Femur (tissue), 1 donor: ENCODE measurements around the gene PPP1R13B.
A peak's percentile ranks its signal among the peaks of the same experiment; 100 is the strongest.

Experiments used
- DNase-seq: peaks from one replicate; pipeline ENCODE4 v3.0.0-alpha.2; 2017

The PPP1R13B gene

GRCh38 chr14:103708750-103709187 lies 138.6 kb downstream of the PPP1R13B start:
- DNase-seq = no peak

DNA sequence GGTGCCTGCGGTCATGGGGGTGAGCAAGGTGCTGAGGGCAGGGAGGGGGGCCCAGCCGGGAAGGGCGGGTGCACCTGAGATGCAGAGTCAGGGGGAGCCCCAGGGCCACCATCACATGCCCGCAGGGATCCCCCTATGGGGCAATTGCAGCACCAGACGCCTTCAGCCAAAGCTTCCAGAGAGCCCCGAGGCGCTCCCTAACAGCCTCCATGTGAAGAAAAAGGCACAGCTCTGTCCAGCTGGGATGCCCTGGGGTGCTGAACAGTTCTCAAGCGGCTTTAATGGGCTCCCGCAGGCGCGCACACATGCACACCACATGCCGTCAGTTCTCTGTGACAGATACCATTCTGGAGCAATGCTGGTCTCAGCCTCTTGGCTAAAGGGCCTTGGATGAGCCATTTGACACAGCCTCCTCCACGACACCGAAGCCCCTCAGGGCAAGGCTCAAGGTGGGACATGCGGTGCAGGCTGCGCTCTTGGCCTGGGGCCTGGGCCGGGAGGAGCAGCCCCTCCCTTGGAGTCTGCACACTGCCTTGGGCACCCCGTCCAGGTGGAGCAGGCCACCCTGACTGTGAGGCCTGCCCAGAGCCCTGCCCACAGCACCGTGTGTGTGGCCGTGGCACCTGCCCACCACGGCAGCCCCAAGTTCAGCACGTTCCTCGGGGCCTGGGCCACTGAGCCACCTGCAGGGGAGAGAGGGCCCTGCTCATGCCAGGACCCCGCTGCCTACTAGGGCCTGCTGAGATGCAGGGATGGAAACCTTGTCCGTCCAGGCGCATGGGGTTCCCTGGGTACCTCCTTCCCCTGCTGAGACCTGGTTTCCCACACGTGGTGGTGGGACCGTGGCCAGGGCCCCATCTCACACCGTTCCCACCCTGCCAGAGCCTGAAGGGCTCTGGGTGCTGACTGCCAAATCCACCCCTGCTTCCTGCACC lies 139.8 kb downstream of the PPP1R13B start:
- no peak for DNase-seq

GRCh38 chr14:103706551-103707328 lies 140.6 kb downstream of the PPP1R13B start:
- DNase-seq = no peak

- DNase-seq = no peak
Observed at GRCh38 chr14:103705504-103706284, 141.7 kb downstream of the PPP1R13B start.

DNA sequence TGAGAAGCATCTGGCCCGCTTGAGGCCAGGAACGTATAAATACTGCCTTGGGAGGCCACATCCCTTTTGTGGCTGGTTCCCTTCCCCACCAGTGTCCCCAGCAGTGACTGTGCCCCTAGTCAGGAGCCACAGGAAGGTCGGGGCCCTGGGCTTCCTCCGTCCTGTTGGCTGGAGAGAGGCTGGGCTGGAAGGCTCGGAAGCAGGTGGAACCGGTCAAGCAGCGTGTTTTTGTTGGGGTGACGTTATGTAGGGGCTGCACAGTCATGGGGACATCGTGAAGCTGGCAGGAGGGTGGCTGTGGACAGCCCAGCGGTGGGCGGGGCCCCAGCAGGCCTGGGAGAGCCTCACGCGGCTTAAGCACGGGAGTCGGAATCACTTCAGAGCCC lies 142.3 kb downstream of the PPP1R13B start:
- no peak for DNase-seq

GRCh38 chr14:103704708-103705107 lies 142.7 kb downstream of the PPP1R13B start:
- no peak for DNase-seq

DNA sequence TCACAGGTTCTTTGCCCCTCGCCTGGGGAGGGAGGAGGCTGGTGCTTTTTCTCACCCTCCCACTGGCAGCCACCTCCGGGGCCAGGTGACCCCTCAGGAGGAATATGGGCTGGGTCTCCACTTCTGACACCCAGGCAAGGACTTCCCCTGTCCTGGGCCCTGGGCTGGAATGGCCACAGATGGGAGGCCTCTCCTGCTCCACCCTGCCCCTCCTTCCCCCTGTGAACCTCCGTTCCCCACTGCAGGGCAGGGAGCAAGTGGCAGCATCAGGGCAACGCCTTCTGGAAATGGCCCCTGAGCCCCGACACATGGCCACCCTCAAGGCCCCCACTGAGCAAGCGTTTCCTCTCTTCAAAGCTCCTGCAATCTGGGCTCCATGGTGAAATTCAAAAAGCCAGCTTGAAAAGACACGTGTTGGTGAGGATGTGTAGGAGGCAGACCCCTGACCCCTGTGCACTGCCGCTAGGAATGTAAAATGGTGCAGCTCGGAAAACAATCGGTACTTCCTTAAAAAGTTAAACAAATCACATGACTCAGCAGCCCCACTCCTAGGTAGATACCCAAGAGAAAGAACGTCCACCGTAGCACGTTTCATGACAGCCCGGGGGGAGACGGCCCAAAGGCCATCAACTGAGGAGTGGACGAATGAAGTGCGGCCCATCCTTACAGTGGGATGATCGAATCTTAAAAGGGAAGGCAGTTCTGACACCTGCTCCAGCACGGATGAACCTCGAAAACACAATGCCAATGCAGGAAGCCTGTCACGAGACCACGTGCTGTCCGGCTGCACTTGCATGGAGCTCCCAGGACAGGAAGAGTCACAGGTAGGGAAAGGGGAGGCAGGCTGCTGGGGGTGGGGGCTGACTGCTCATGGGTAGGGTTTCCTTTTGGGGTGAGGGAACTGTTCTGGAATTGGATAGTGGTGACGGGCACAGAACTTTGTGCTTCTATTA lies 143.7 kb downstream of the PPP1R13B start:
- DNase-seq = no peak

DNA sequence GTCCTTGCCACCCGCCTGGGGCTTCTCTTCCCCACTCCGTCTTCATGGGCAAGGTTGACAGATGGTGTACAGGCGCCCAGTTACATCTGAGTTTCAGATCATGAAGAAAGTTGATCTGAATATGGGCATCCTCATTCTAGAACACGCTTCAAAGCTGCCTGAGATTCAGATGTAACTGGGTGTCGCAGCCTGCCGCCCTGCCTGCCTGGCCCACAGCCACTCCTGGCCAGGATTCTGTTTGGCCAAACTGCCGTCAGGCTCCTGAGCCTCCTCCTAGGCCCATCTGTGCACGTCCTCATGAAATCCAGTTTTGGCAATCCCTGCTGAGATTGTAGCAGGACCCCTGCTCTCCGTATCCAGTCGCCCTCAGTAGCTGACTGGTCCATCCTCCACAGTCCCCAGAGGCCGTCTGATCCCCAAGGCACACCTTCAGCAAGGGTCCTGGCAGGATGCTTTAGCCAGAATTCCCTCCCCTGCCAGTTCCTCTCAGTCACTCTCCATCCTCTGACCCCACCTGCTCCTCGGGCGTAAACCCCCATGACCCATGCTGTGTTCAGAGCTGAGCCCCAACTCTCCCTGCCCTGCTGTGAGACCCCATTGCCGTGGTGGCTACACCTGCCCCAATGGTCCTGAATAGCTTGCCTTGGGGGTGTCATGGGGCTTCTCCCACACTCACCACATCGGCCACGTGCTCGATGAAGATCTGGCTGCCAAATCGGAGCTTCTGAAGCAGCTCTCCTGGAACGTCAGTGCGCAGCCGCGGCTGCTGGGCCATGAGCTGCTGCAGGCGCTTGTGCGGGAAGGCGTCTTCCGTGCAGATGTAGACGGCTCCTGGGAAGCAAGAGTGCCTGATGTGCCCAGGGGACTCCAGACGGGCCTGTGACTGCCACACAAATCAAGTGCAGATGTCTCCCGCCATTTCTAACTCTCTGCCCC lies 144.6 kb downstream of the PPP1R13B start:
- no peak for DNase-seq

DNA sequence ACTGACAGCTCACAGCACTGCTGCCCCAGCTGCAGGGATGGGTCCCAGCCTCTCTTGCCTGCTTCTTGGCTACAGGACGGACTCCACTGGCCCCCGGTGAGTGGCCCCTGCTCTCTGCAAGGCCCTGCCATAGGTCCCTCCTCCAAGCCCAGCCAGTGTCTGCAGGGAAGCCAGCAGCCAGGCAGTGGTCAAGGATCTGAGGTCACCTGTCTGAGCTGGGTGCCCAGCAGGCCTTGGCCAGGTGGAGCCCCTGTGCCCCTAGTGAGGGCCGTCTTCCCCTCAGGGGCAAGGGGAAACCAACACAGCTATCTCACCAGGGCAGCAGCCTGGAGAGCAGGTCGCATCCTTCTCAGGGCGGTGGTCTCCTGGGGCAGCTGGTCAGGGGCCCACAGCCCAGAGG lies 145.3 kb downstream of the PPP1R13B start:
- DNase-seq = no peak

GRCh38 chr14:103700753-103701490 lies 146.5 kb downstream of the PPP1R13B start:
- no peak for DNase-seq

- no peak for DNase-seq
Observed at GRCh38 chr14:103699901-103700752, 147.2 kb downstream of the PPP1R13B start.

GRCh38 chr14:103699261-103699661 lies 148.1 kb downstream of the PPP1R13B start:
- no peak for DNase-seq

GRCh38 chr14:103698380-103699260 lies 148.8 kb downstream of the PPP1R13B start:
- no peak for DNase-seq

DNA sequence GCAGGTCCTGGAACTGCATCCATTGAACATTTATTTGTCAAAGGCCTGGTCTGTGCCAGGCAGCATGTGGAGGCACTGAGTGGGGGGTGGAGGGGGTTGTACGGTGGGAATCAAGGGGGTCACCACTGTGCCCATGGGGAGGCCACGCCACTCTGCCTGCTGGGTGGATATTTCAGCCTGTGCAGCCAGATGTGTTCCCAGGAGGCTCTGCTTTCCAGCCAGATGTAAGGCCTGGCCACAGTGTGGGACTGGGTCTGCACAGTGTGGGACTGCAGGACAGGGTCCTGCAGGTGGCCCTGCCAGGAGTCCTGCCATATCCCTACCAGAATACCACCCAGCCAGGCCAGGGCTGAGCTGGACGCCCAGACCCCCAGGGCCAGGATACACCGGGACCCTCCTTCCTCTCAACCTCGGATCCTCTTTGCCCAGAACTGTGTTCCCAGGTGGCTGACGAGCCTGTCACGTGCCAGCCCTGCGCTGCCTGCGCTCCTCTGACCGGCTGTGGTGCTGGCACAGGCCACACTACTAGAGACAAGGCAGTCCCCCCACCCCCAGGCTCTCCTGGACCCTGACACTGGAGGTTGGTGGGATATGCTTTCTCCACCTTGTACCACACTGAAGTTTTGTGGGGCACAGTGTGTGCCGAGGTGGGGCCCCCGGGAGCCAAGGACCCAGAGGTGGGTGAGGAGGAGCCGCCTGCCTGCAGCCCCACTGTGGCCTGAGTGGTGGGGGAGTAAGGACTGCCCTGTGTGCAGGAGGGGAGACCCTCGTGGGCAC lies 149.6 kb downstream of the PPP1R13B start:
- no peak for DNase-seq

DNA sequence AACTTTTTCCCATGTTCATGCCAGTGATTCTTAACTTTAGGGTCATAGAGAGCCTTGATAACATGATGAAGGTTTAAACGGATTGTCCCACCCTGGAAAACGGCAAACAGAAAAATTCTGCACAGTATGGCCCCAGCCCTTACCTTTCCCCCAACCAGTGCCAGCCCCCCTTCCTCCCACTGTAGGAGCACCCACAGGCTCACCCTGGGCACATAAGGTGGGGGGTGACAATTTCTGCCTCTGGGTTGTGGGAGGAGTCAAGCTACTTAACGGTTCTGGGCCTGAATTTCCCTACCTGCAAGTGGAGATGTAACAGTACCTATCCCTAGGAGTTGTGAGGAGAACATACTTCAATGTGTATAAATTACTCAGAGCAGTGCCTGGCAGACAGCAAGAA lies 150.2 kb downstream of the PPP1R13B start:
- DNase-seq = no peak

DNA sequence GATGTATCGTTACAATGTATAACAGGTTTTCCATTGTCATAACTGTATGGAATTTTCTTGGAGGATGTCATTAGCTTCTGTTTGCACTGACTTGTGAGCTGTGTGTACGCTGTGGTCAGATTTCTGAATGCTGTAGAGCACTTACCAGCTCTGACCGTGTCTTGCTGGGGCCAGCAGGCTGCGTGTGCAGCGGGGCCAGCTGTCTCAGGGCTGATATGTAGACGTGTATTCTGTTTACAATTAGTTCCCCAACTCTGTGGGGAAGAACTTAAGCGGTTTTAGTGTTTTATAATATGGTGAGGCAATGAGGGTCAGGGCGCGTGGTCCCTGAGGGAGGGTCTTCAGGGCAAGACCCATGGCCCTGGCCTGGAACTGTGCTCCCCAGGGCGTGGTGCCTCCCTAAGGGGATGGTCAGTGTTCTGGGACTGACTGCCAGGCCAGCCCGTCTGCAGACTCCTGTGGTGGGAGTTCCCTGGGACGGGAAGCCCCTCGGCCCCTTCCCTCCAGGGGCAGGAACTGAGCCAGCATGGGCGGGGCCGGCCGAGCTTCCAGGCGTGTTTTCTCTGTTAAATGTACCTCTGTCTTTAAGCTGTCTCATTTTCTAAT lies 150.8 kb downstream of the PPP1R13B start:
- peak; percentile 76 for DNase-seq

DNA sequence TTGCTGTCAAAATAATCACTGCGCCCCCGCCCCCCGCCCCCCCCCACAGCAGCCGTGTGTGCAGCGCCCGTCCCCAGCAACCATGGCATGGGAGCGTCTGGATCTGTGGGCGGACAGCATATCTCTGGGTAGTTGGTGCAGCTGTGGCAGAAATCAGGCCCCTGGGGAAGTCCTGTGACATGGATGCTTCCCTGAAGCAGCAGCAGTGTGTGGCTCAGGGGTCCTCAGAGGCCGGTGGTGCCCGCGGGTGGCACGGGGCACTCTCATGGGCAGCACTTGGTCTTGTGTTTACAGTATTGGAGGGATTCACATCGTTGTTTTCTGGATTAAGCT lies 151.3 kb downstream of the PPP1R13B start:
- DNase-seq = no peak
